ENCODE results near the gene POLRMT. TPM values are rescaled to one million over a fixed set of nuclear protein-coding genes. Genes with fewer than 3 reads are reported as not detected.

The POLRMT gene
- total and polyA plus RNA-seq, 9 donors = 13.5 to 52.3 (median 40.6) TPM

DNA sequence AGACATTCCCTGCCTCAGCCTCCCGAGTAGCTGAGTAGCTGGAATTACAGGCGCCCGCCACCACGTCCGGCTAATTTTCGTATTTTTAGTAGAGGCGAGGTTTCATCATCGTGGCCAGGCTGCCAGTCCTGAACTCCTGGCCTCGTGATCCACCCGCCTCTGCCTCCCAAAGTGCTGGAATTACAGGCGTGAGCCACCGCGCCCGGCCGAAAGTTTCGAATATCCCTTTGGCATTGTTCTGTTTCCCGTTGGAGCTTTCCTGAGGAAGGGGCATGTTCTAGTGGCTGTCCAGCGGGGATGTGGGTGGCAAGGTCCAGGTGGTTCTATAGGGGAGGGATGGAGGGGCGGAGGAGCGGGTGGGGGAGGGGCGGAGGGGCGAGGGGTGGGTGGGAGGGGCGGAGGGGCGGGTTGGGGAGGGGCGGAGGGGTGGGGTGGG is 63.1 kb downstream of the POLRMT start:
- Histone ChIP-seq H3K36me3 (no peaks in the 10 kb centered on the region), H3K4me1 (ENCODE audit: insufficient read depth) (peaks cover 15% of the 10 kb centered on the region), H3K27ac (no peak overlapping the region), H3K4me3 (no peak overlapping the region), H3K9me3 (no peaks in the 10 kb centered on the region), H3K27me3 (no peaks in the 10 kb centered on the region)
- no peak for TF ChIP-seq POLR2A (IDR thresholded peaks at IDR 0.05)
- TF ChIP-seq, protein P1, sequence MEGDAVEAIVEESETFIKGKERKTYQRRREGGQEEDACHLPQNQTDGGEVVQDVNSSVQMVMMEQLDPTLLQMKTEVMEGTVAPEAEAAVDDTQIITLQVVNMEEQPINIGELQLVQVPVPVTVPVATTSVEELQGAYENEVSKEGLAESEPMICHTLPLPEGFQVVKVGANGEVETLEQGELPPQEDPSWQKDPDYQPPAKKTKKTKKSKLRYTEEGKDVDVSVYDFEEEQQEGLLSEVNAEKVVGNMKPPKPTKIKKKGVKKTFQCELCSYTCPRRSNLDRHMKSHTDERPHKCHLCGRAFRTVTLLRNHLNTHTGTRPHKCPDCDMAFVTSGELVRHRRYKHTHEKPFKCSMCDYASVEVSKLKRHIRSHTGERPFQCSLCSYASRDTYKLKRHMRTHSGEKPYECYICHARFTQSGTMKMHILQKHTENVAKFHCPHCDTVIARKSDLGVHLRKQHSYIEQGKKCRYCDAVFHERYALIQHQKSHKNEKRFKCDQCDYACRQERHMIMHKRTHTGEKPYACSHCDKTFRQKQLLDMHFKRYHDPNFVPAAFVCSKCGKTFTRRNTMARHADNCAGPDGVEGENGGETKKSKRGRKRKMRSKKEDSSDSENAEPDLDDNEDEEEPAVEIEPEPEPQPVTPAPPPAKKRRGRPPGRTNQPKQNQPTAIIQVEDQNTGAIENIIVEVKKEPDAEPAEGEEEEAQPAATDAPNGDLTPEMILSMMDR (IDR thresholded peaks at IDR 0.05) = no peak
- TF ChIP-seq EP300 (IDR thresholded peaks at IDR 0.05) = no peak
- 85 to 87% (median 87%) methylated on average over 18 of the region's 25 CpGs for WGBS, 3 donors
- DNase-seq = no peak
- intact Hi-C loops (cut with DNase I) = loop anchor here in 1 of 4 donors (2.0 kb wide), 1 partner anchor 37 kb away; no protein-coding TSS in a partner anchor

DNA sequence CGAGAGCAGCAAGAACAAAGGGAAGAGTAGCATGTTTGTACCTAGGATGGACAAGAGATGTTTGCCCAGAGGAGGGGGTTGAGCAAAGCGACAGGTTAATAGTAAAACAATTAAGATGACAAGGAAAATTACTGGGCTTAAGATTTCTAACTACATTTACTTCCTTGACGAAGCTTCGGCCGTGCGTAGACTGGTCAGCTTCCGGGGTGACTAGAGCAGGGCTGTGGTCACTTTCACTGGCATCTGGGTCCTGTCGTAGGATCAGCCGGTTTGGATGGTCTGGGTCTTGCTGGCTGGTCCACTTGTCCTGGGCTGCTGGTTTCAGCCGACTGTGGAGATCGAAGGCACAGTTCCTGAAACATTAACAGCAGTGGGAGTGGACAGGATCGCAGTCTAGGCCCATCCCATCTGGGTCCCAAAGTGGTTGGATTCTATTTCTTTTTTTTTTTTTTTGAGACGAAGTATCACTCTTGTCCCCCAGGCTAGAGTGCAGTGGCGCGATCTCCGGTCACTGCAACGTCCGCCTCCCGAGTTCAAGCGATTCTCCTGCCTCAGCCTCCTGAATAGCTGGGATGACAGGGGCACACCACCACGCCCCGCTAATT is 65.9 kb downstream of the POLRMT start:
- peak overlapping the region; percentile 53 to 74 for H3K27ac ChIP-seq

More for the DNA sequence above, 65.9 kb downstream of the POLRMT start:
- Histone ChIP-seq H3K4me1 (ENCODE audit: insufficient read depth) (peaks cover 3% of the 10 kb centered on the region), H3K36me3 (no peaks in the 10 kb centered on the region), H3K27me3 (no peaks in the 10 kb centered on the region), H3K4me3 (no peak overlapping the region), H3K9me3 (no peaks in the 10 kb centered on the region)
- WGBS, 3 donors = 87 to 91% (median 90%) methylated on average over 22 of the region's 22 CpGs
- no peak for DNase-seq
- intact Hi-C loops (cut with DNase I) = no loop called here
- TF ChIP-seq, protein P1 (IDR thresholded peaks at IDR 0.05) = no peak
- TF ChIP-seq EP300 (IDR thresholded peaks at IDR 0.05) = no peak
- TF ChIP-seq POLR2A (IDR thresholded peaks at IDR 0.05) = no peak

Other genes with a start within 250 kb of the POLRMT start
- 1 to 10 TPM in 2 of 7 donors, under 1 TPM in 3, not detected in 2; 0.24 to 2.3 (median 0.55) TPM for gene C2CD4C, start 224.4 kb downstream of the POLRMT start, total RNA-seq
- under 1 TPM in 1 of 2 donors, not detected in 1; 0.12 TPM for gene C2CD4C, start 224.4 kb downstream of the POLRMT start, polyA plus RNA-seq
- 10 to 100 TPM in 6 of 7 donors, 1 to 10 TPM in 1; 3.6 to 40.7 (median 23.0) TPM for gene SHC2, start 172.5 kb downstream of the POLRMT start, total RNA-seq
- 10 to 100 TPM in 1 of 2 donors, under 1 TPM in 1; 0.62 to 15.4 TPM for gene SHC2, start 172.5 kb downstream of the POLRMT start, polyA plus RNA-seq
- gene MADCAM1, start 137.1 kb downstream of the POLRMT start, total RNA-seq = under 1 TPM in 6 of 7 donors, not detected in 1; 0.11 to 0.90 (median 0.41) TPM
- gene MADCAM1, start 137.1 kb downstream of the POLRMT start, polyA plus RNA-seq = under 1 TPM in 1 of 2 donors, not detected in 1; 0.42 TPM
- 10 to 100 TPM; 18.6 to 93.3 (median 27.4) TPM for gene TPGS1, start 126.0 kb downstream of the POLRMT start, total RNA-seq
- 10 to 100 TPM in 1 of 2 donors, under 1 TPM in 1; 0.12 to 24.7 TPM for gene TPGS1, start 126.0 kb downstream of the POLRMT start, polyA plus RNA-seq
- gene CDC34, start 101.8 kb downstream of the POLRMT start, total RNA-seq = 10 to 100 TPM; 45.6 to 78.9 (median 56.1) TPM
- 10 to 100 TPM; 13.2 to 59.7 TPM for gene CDC34, start 101.8 kb downstream of the POLRMT start, polyA plus RNA-seq
- gene GZMM, start 89.5 kb downstream of the POLRMT start, total RNA-seq = 1 to 10 TPM in 1 of 7 donors, under 1 TPM in 5, not detected in 1; 0.31 to 1.7 (median 0.56) TPM
- under 1 TPM in 1 of 2 donors, not detected in 1; 0.48 TPM for gene GZMM, start 89.5 kb downstream of the POLRMT start, polyA plus RNA-seq
- gene BSG, start 60.9 kb downstream of the POLRMT start, total RNA-seq = 100 to 1,000 TPM; 225 to 484 (median 324) TPM
- gene BSG, start 60.9 kb downstream of the POLRMT start, polyA plus RNA-seq = 100 to 1,000 TPM; 111 to 290 TPM
- gene HCN2, start 43.7 kb downstream of the POLRMT start, total RNA-seq = under 1 TPM in 3 of 7 donors, not detected in 4; 0.07 to 0.23 (median 0.10) TPM
- gene HCN2, start 43.7 kb downstream of the POLRMT start, polyA plus RNA-seq = under 1 TPM in 1 of 2 donors, not detected in 1; 0.13 TPM
- 1 to 10 TPM in 6 of 7 donors, under 1 TPM in 1; 0.23 to 4.4 (median 2.2) TPM for gene FGF22, start 6.3 kb upstream of the POLRMT start, total RNA-seq
- gene FGF22, start 6.3 kb upstream of the POLRMT start, polyA plus RNA-seq = 1 to 10 TPM in 1 of 2 donors, not detected in 1; 4.2 TPM
- gene RNF126, start 29.7 kb upstream of the POLRMT start, total RNA-seq = 10 to 100 TPM; 26.6 to 52.2 (median 34.5) TPM
- gene RNF126, start 29.7 kb upstream of the POLRMT start, polyA plus RNA-seq = 10 to 100 TPM in 1 of 2 donors, 1 to 10 TPM in 1; 1.5 to 29.4 TPM
- 100 to 1,000 TPM in 1 of 7 donors, 10 to 100 TPM in 6; 21.3 to 141 (median 45.7) TPM for gene FSTL3, start 42.9 kb upstream of the POLRMT start, total RNA-seq
- gene FSTL3, start 42.9 kb upstream of the POLRMT start, polyA plus RNA-seq = 10 to 100 TPM; 16.9 to 22.6 TPM
- gene PRSS57, start 61.9 kb upstream of the POLRMT start, total RNA-seq = under 1 TPM in 1 of 7 donors, not detected in 6; 0.33 TPM
- under 1 TPM in 1 of 2 donors, not detected in 1; 0.07 TPM for gene PRSS57, start 61.9 kb upstream of the POLRMT start, polyA plus RNA-seq
- gene PALM, start 75.4 kb upstream of the POLRMT start, total RNA-seq = 100 to 1,000 TPM in 5 of 7 donors, 10 to 100 TPM in 2; 36.1 to 169 (median 126) TPM
- 10 to 100 TPM in 1 of 2 donors, 1 to 10 TPM in 1; 2.9 to 66.9 TPM for gene PALM, start 75.4 kb upstream of the POLRMT start, polyA plus RNA-seq
- 10 to 100 TPM in 1 of 7 donors, 1 to 10 TPM in 3, under 1 TPM in 3; 0.08 to 44.0 (median 1.4) TPM for gene MISP, start 117.6 kb upstream of the POLRMT start, total RNA-seq
- gene MISP, start 117.6 kb upstream of the POLRMT start, polyA plus RNA-seq = under 1 TPM; 0.12 to 0.19 TPM
- 100 to 1,000 TPM in 6 of 7 donors, 10 to 100 TPM in 1; 73.4 to 312 (median 233) TPM for gene PTBP1, start 163.9 kb upstream of the POLRMT start, total RNA-seq
- 100 to 1,000 TPM in 1 of 2 donors, 10 to 100 TPM in 1; 94.4 to 112 TPM for gene PTBP1, start 163.9 kb upstream of the POLRMT start, polyA plus RNA-seq
- gene PLPPR3, start 188.4 kb upstream of the POLRMT start, total RNA-seq = 10 to 100 TPM in 1 of 7 donors, 1 to 10 TPM in 1, under 1 TPM in 3, not detected in 2; 0.36 to 11.4 (median 0.80) TPM
- under 1 TPM; 0.18 to 0.24 TPM for gene PLPPR3, start 188.4 kb upstream of the POLRMT start, polyA plus RNA-seq
- 1 to 10 TPM in 1 of 7 donors, not detected in 6; 1.0 TPM for gene AZU1, start 194.3 kb upstream of the POLRMT start, total RNA-seq
- gene AZU1, start 194.3 kb upstream of the POLRMT start, polyA plus RNA-seq = under 1 TPM in 1 of 2 donors, not detected in 1; 0.11 TPM
- gene PRTN3, start 207.5 kb upstream of the POLRMT start, total RNA-seq = under 1 TPM in 1 of 7 donors, not detected in 6; 0.41 TPM
- not detected for gene PRTN3, start 207.5 kb upstream of the POLRMT start, polyA plus RNA-seq
- gene ELANE, start 218.8 kb upstream of the POLRMT start, total RNA-seq = under 1 TPM in 3 of 7 donors, not detected in 4; 0.27 to 0.72 (median 0.34) TPM
- gene ELANE, start 218.8 kb upstream of the POLRMT start, polyA plus RNA-seq = under 1 TPM in 1 of 2 donors, not detected in 1; 0.59 TPM
- gene CFD, start 226.1 kb upstream of the POLRMT start, total RNA-seq = 100 to 1,000 TPM in 2 of 7 donors, 10 to 100 TPM in 3, 1 to 10 TPM in 2; 3.8 to 287 (median 25.3) TPM
- 100 to 1,000 TPM in 1 of 2 donors, 10 to 100 TPM in 1; 39.2 to 335 TPM for gene CFD, start 226.1 kb upstream of the POLRMT start, polyA plus RNA-seq